Measurements from ENCODE around the gene MLLT3.

- TF ChIP-seq CTCF (IDR thresholded peaks at IDR 0.05) (no peak), POLR2A (IDR thresholded peaks at IDR 0.05) (no peak)
These were observed 175.0 kb downstream of the MLLT3 start for GRCh38 chr9:20447291-20447690.

Measured in Peyer's patch (tissue), 4 donors.